ENCODE data around the gene LRATD1. TPM values are rescaled to one million over a fixed set of nuclear protein-coding genes. Genes with fewer than 3 reads are reported as not detected.
A peak's percentile ranks its signal among the peaks of the same experiment; 100 is the strongest.

LRATD1 gene
- total and polyA plus RNA-seq, 10 of the 15 experiments (the other 5 are each of a cell fraction or from before 2014, with no cell fraction given), result 0.02 TPM; not detected in 9

DNA sequence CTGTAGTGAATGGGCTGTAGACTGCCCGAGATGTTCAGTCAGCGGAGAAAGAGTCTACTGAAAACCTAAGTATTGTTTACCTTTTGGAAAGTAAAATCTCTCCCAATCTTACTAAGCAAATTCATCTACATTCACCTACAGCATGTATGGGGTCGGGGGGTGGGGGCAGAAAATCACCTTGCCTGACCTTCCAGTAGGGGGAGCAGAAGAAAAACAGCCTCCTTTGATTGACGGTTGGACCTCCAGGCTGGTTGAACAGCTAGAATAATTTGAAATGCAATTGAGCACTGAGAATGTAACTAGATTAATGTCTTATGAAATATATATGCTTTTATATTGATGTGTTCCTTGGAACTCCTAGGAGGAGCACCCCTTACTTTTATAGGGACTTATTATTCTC, 10.0 kb downstream of the LRATD1 start:
- Histone ChIP-seq H3K79me2 (ENCODE audit: control insufficient read depth, insufficient read depth, low read length) (no peaks in the 10 kb centered on the region), H4K20me1 (ENCODE audit: control insufficient read depth, insufficient read depth) (no peaks in the 10 kb centered on the region), H3K27ac (ENCODE audit: control insufficient read depth, insufficient read depth) (no peak overlapping the region), H3K4me1 (ENCODE audit: control insufficient read depth, insufficient read depth, low read length) (no peaks in the 10 kb centered on the region), H3K9me3 (replicated peaks; ENCODE audit: control insufficient read depth, insufficient read depth, low read length) (no peaks in the 10 kb centered on the region), H3K27me3 (replicated peaks in 1 of 2; ENCODE audit: control insufficient read depth in 2 of 2, insufficient read depth in 2 of 2, low read length in 1 of 2) (no peaks in the 10 kb centered on the region; a peak in 1 of 4 replicates), H3K9ac (ENCODE audit: control insufficient read depth, insufficient read depth, low read length) (no peak overlapping the region), H3K4me2 (ENCODE audit: control insufficient read depth, insufficient read depth) (no peak overlapping the region), H3K36me3 (ENCODE audit: control insufficient read depth in 2 of 2, insufficient read depth in 2 of 2, low read length in 1 of 2) (no peaks in the 10 kb centered on the region), H2AFZ (ENCODE audit: control insufficient read depth, low read depth, low read length) (no peak overlapping the region), H3K4me3 (no peak overlapping the region)
- POLR2A ChIA-PET, result no interaction called here
- in situ Hi-C loops (cut with MboI) (no loop called here), intact Hi-C loops (cut with micrococcal nuclease; ENCODE audit: unreplicated experiment) (no loop called here)
- TF ChIP-seq, protein P1, sequence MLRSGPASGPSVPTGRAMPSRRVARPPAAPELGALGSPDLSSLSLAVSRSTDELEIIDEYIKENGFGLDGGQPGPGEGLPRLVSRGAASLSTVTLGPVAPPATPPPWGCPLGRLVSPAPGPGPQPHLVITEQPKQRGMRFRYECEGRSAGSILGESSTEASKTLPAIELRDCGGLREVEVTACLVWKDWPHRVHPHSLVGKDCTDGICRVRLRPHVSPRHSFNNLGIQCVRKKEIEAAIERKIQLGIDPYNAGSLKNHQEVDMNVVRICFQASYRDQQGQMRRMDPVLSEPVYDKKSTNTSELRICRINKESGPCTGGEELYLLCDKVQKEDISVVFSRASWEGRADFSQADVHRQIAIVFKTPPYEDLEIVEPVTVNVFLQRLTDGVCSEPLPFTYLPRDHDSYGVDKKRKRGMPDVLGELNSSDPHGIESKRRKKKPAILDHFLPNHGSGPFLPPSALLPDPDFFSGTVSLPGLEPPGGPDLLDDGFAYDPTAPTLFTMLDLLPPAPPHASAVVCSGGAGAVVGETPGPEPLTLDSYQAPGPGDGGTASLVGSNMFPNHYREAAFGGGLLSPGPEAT (IDR thresholded peaks at IDR 0.05; ENCODE audit: low read depth), result no peak
- TF ChIP-seq POLR2AphosphoS2 (IDR thresholded peaks at IDR 0.05; ENCODE audit: low read depth, low read length) (no peak), TCF12 (IDR thresholded peaks at IDR 0.05; ENCODE audit: low read depth, low read length) (no peak), HCFC1 (IDR thresholded peaks at IDR 0.05; ENCODE audit: low read length) (no peak), STAT3 (IDR thresholded peaks at IDR 0.05; ENCODE audit: low read depth, low read length) (no peak), KLF5 (IDR thresholded peaks at IDR 0.05; ENCODE audit: partially characterized antibody) (no peak), RUNX3 (IDR thresholded peaks at IDR 0.05; ENCODE audit: low read length) (no peak), CBX5 (IDR thresholded peaks at IDR 0.05; ENCODE audit: low read depth) (no peak), CHD2 (IDR thresholded peaks at IDR 0.05; ENCODE audit: borderline replicate concordance, low read depth, low read length) (no peak), IKZF1 (conservative IDR thresholded peaks at IDR 0.05) (no peak), SUPT20H (IDR thresholded peaks at IDR 0.05; ENCODE audit: borderline replicate concordance, control insufficient read depth, low read depth, low read length) (no peak)
- TF ChIP-seq, protein P2, sequence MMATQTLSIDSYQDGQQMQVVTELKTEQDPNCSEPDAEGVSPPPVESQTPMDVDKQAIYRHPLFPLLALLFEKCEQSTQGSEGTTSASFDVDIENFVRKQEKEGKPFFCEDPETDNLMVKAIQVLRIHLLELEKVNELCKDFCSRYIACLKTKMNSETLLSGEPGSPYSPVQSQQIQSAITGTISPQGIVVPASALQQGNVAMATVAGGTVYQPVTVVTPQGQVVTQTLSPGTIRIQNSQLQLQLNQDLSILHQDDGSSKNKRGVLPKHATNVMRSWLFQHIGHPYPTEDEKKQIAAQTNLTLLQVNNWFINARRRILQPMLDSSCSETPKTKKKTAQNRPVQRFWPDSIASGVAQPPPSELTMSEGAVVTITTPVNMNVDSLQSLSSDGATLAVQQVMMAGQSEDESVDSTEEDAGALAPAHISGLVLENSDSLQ (IDR thresholded peaks at IDR 0.05), result peak; percentile 39; the same call in 1 of the 2 replicates
- TF ChIP-seq, protein P3, sequence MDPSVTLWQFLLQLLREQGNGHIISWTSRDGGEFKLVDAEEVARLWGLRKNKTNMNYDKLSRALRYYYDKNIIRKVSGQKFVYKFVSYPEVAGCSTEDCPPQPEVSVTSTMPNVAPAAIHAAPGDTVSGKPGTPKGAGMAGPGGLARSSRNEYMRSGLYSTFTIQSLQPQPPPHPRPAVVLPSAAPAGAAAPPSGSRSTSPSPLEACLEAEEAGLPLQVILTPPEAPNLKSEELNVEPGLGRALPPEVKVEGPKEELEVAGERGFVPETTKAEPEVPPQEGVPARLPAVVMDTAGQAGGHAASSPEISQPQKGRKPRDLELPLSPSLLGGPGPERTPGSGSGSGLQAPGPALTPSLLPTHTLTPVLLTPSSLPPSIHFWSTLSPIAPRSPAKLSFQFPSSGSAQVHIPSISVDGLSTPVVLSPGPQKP (IDR thresholded peaks at IDR 0.05; ENCODE audit: low read depth, low read length), result no peak
- TF ChIP-seq, protein P4, sequence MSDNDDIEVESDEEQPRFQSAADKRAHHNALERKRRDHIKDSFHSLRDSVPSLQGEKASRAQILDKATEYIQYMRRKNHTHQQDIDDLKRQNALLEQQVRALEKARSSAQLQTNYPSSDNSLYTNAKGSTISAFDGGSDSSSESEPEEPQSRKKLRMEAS (IDR thresholded peaks at IDR 0.05; ENCODE audit: low read depth, low read length), result no peak
- TF ChIP-seq, protein P5, sequence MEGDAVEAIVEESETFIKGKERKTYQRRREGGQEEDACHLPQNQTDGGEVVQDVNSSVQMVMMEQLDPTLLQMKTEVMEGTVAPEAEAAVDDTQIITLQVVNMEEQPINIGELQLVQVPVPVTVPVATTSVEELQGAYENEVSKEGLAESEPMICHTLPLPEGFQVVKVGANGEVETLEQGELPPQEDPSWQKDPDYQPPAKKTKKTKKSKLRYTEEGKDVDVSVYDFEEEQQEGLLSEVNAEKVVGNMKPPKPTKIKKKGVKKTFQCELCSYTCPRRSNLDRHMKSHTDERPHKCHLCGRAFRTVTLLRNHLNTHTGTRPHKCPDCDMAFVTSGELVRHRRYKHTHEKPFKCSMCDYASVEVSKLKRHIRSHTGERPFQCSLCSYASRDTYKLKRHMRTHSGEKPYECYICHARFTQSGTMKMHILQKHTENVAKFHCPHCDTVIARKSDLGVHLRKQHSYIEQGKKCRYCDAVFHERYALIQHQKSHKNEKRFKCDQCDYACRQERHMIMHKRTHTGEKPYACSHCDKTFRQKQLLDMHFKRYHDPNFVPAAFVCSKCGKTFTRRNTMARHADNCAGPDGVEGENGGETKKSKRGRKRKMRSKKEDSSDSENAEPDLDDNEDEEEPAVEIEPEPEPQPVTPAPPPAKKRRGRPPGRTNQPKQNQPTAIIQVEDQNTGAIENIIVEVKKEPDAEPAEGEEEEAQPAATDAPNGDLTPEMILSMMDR (IDR thresholded peaks at IDR 0.05 in 2 of 3, conservative IDR thresholded peaks at IDR 0.05 in 1 of 3; ENCODE audit: control insufficient read depth in 2 of 3, extremely low read depth in 1 of 3, insufficient read depth in 1 of 3, low read depth in 3 of 3, low read length in 3 of 3), result peak in 2 of 3 experiments; percentile 12 to 25; a peak in 1 of 6 replicates
- TF ChIP-seq, protein P6, sequence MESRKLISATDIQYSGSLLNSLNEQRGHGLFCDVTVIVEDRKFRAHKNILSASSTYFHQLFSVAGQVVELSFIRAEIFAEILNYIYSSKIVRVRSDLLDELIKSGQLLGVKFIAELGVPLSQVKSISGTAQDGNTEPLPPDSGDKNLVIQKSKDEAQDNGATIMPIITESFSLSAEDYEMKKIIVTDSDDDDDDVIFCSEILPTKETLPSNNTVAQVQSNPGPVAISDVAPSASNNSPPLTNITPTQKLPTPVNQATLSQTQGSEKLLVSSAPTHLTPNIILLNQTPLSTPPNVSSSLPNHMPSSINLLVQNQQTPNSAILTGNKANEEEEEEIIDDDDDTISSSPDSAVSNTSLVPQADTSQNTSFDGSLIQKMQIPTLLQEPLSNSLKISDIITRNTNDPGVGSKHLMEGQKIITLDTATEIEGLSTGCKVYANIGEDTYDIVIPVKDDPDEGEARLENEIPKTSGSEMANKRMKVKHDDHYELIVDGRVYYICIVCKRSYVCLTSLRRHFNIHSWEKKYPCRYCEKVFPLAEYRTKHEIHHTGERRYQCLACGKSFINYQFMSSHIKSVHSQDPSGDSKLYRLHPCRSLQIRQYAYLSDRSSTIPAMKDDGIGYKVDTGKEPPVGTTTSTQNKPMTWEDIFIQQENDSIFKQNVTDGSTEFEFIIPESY (IDR thresholded peaks at IDR 0.05), result no peak
- RAD21 ChIA-PET (ENCODE audit: unreplicated experiment), result no interaction called here
- FAIRE-seq, result no peak
- CTCF ChIA-PET, result interaction anchor here (1.3 to 2.5 kb wide), 4 partner anchors 10 to 934 kb away, joined by 4 to 6 read pairs (median 6); no protein-coding TSS in a partner anchor
- no TSS peak for BruUV-seq (replicated peaks)
- ATAC-seq, result no peak
- WGBS (ENCODE audit: insufficient coverage, insufficient replicate concordance, low lambda C conversion rate, missing lambda C conversion rate), result 21% methylated on average over 4 of the region's 4 CpGs
- DNase-seq (ENCODE audit: low read depth, low spot score), result no peak
- SMC1A ChIA-PET (ENCODE audit: uncharacterized antibody, unreplicated experiment), result interaction anchor here (1.3 kb wide), 1 partner anchor 10 kb away, joined by 4 read pairs; no protein-coding TSS in a partner anchor
